GM21360 (cell line): ENCODE results near the gene UBE3D.
"Not testable (repeated sequence)": the region's sequence is repeated elsewhere in the genome, so short reads cannot be mapped to it uniquely, and the experiment has no call there.

Experiments
- ATAC-seq: cut with Tn5 transposase; IDR thresholded peaks from one replicate; pipeline ENCODE4 v1.9.1; 2021; ENCODE audit warnings: mild to moderate bottlenecking, moderate library complexity; ENCODE audit not compliant: unreplicated experiment

UBE3D gene

GRCh38 chr6:82921258-82921657 lies 144.4 kb downstream of the UBE3D start:
- no peak for ATAC-seq

- no peak for ATAC-seq
These were observed 148.1 kb downstream of the UBE3D start for GRCh38 chr6:82917346-82918064.

GRCh38 chr6:82915666-82916065 lies 150.0 kb downstream of the UBE3D start:
- ATAC-seq, result no peak

- ATAC-seq, result no peak
These were observed 151.1 kb downstream of the UBE3D start for GRCh38 chr6:82914511-82914910.

GRCh38 chr6:82910820-82911219 lies 154.8 kb downstream of the UBE3D start:
- no peak for ATAC-seq

GRCh38 chr6:82910395-82910794 lies 155.2 kb downstream of the UBE3D start:
- no peak for ATAC-seq

GRCh38 chr6:82909551-82909950 lies 156.1 kb downstream of the UBE3D start:
- no peak for ATAC-seq

GRCh38 chr6:82908661-82909060 lies 157.0 kb downstream of the UBE3D start:
- ATAC-seq, result no peak

- no peak for ATAC-seq
These were observed 158.7 kb downstream of the UBE3D start for GRCh38 chr6:82906951-82907350.

- no peak for ATAC-seq
These were observed 159.2 kb downstream of the UBE3D start for GRCh38 chr6:82906489-82906888.

- ATAC-seq, result no peak
These were observed 160.8 kb downstream of the UBE3D start for GRCh38 chr6:82904860-82905259.

- no peak for ATAC-seq
These were observed 161.4 kb downstream of the UBE3D start for GRCh38 chr6:82904257-82904656.

GRCh38 chr6:82902290-82902689 lies 163.4 kb downstream of the UBE3D start:
- no peak for ATAC-seq

GRCh38 chr6:82894653-82895259 lies 170.9 kb downstream of the UBE3D start:
- no peak for ATAC-seq

- ATAC-seq, result no peak
These were observed 171.6 kb downstream of the UBE3D start for GRCh38 chr6:82893889-82894652.

GRCh38 chr6:82891503-82891902 lies 174.1 kb downstream of the UBE3D start:
- ATAC-seq, result not testable (repeated sequence)

GRCh38 chr6:82891076-82891475 lies 174.6 kb downstream of the UBE3D start:
- ATAC-seq, result no peak

GRCh38 chr6:82890240-82890639 lies 175.4 kb downstream of the UBE3D start:
- no peak for ATAC-seq

GRCh38 chr6:82889143-82889542 lies 176.5 kb downstream of the UBE3D start:
- ATAC-seq, result no peak

- no peak for ATAC-seq
These were observed 183.1 kb downstream of the UBE3D start for GRCh38 chr6:82882363-82883023.

GRCh38 chr6:82881519-82881918 lies 184.1 kb downstream of the UBE3D start:
- no peak for ATAC-seq
